NCI-H2029 (cell line): Measurements from ENCODE around the gene ZNF280A.
"Not testable (repeated sequence)": the region's sequence is repeated elsewhere in the genome, so short reads cannot be mapped to it uniquely, and the experiment has no call there.

Experiments
- DNase-seq: peaks from one replicate; lab custom pipeline; 2025; lab: John Stamatoyannopoulos, UW

The ZNF280A gene

DNA sequence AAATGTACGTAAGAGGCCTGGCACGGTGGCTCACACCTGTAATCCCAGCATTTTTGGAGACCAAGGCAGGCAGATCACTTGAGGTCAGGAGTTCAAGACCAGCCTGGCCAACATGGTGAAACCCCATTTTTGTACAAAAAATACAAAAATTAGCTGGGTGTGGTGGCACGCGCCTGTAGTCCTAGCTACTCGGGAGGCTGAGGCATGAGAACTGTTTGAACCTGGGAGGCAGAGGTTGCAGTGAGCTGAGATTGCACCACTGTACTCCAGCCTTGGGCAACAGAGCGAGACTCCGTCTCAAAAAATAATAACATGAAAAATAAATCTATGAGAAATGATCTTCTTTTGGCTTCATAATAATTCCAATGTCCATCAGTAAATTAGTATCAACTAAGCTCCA is 9.2 kb downstream of the ZNF280A start:
- not testable (repeated sequence) for DNase-seq

DNA sequence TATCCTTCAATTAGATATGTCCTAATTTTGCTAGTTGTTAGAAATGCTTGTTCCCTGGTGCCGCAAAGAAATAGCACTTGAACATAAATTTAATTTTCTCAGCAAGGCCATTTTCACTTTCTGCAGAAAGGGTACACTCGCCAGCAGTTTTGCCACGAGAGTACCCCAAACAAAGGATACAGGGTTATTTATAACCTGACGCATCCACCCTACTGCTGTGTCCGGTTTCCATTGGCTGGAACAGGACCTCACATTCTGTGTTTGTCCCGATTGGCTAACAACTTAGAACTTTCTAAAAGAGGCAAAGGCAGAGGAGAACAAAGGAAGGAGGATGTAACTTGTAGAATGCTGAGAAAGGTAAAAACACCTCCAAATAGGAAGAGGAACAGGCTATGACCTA is 10.2 kb downstream of the ZNF280A start:
- not testable (repeated sequence) for DNase-seq

DNA sequence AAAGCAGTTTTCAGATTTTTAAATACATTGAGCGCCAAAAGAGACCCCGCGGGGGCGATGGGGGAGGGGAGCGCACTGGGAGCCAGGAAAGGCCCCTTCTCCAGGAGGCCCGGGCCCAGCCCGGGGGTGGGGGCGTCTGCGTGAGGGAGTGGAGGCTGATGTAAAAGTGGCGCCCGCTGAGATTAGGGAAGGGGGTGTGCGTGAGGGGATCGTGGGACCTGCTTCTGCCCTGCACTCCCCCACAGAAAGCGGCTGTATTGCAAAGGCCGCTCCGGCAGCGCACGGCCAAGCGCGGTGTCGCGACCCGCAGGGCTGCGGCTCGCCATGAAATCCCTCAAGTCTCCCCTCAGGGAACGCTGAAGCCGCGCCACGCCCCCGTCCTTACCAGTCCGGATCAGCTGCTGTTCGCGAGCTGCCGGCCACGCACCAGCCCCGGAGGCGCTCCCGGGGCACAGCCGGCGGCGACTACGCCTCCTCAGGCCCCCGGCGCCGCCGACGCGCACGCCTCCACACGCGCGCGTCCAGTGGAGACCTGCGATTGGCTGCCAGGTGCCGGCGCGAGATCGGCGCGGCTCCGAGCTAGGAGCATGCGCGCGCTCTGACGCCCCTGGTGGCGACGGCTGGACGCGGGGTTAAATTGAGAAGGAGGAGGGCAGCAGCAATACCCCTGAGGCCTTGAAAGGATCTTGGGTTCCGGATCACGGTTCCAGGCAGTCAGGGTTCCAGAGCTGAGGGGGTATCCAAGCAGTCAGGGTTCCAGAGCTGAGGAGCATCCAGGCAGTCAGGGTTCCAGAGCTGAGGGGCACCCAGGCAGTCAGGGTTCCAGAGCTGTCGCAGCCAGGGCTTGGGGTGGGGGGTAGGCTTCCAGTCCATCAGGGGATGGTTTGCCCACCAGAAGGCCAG is 11.5 kb downstream of the ZNF280A start, which contains the start of gene ZNF280B:
ZNF280B (minus strand) TSS at position 469 of the 903 bp plus-strand sequence. CDS start 19,344 bp downstream, outside the sequence.
- peak; percentile 12 for DNase-seq

DNA sequence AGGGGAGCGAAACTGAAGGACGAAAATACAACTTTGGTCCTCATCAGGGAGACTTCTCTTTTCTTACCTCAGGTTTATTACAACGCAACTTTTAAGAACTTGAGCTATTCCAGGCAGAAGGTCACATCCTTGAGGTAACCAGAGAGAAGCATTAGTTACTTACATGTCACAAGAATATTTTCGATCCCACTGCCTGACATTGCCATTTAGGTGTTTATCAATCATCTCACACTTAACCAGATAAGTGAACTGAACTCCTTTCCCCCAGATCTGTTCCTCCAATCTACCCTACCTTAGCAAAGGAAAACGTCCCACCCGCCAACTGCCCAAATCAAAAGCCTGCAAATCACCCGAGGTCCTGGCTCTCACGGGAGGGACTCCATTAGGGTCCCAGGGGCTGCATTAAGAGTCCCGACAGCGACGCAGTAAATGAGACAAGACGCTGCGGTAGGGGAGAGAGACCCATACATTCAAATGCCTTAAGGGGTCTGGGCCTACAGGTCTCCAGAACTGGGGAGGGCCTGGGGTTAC is 12.3 kb downstream of the ZNF280A start:
- DNase-seq, result no peak

DNA sequence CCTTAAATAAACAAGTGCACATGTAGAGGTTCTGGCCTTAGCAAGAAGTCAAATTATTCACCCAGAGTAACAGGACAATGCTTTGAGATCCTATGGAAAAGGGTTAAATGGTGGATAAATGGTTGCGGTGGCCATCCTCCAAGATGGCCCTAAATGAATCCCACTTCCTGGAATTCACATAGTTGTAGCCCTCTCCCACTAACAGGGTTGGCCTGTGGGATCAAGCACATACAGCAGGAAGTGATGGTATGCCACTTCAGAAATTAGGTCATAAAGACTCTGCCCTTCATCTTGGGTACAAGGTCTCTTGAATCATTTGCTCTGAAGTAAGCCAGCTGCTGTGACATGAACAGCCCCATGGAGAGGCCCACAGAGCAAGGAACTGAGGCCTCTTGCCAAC is 13.3 kb downstream of the ZNF280A start:
- DNase-seq, result no peak

DNA sequence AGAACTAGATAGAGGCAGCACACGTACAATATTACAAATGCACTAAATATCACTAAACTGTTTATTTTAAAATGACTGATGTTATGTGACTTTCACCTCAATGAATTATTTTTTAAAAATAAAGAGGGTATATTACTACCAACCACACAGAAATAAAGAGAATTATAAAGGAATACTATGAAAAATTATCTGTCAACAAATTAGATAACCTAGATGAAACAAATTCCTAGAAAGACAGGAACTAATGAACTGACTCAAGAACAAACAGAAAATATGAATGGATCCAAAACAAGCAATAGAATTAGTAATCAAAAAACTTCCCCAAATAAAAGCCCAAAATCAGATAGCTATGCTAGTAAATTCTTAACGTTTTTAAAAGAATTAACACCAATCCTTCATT is 21.8 kb downstream of the ZNF280A start:
- no peak for DNase-seq

DNA sequence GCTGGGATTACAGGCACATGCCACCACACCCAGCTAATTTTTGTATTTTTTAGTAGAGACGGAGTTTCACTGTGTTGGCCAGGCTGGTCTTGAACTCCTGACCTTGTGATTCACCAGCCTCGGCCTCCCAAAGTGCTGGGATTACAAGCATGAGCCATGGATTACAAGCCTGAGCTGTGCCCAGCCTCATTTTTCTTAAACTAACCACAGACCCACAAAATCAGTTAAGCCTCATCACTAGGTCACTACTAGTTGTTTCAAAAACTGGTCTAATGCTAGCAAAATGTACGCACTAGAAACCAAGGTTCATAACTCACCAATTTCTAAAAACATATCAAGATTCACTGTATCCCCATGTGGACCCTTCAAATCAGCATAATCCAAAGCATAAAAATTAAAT is 28.5 kb downstream of the ZNF280A start:
- not testable (repeated sequence) for DNase-seq

DNA sequence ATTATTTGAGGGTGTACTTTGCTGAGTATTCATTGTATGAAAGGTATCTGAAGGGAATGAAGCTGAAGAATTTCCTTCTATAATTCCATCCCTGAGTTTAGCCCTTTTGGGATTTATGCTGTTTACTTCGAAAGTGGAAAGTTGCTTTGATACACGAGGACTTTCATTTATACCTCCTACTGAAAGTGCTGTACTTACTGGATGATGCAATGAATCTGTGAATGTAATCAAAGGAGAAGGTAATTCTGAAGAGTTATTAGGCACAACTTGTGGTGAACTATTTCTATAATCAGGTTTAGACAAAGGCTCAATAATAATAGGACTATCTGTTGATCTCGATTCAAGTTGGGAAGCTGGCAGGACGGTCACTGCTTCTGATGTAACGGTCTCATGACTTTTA is 31.3 kb downstream of the ZNF280A start:
- DNase-seq, result no peak

DNA sequence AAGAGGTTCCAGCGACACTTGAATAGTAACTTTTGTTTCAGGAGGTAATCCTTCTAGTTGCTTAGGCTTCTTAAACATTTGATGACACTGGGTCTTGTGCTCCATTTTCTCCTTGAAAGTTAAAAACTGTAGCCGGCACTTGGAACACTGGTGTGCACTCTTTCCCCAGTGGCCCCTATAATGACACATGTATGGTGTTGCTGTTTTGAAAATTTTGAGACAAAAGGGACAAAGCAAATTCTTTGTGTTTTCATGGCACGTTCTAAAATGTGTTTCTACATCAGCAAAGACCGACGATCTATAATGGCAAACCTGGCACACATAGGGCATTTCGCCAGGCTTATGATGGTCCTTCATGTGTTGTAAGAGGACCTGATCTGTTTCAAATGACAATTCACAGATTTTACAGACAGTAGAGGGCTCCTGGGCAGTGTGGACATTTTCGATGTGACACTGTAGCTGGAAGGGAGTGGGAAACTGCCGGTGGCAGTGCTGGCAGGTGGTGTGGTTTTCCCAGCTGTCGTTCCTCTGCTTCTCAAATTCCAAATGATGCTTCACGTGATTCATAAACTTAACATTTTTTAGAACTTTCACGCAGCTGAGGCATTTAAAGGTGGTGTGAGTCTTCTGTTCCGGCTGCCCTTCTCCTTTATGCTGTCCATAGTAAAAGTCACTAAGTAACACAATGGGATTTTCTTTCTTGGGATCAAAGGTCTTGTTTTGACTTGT is 32.0 kb downstream of the ZNF280A start:
- DNase-seq, result no peak

DNA sequence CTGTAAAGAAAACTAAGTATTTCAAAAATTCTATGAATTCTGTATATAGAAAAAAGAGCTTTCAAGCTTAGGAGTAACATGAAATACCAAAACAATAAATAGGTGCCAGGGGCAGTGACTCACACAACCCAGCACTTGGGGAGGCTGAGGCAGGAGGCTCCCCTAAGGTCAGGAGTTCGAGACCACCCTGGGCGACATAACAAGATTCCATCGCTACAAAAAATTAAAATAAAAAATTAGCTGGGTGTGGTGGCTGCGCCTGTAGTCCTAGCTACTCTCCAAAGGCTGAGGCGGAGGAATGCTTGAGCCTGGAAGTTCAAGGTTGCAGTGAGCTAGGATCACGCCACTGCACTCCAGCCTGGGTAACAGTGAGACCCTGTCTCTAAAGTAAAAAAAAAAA is 33.0 kb downstream of the ZNF280A start:
- no peak for DNase-seq

DNA sequence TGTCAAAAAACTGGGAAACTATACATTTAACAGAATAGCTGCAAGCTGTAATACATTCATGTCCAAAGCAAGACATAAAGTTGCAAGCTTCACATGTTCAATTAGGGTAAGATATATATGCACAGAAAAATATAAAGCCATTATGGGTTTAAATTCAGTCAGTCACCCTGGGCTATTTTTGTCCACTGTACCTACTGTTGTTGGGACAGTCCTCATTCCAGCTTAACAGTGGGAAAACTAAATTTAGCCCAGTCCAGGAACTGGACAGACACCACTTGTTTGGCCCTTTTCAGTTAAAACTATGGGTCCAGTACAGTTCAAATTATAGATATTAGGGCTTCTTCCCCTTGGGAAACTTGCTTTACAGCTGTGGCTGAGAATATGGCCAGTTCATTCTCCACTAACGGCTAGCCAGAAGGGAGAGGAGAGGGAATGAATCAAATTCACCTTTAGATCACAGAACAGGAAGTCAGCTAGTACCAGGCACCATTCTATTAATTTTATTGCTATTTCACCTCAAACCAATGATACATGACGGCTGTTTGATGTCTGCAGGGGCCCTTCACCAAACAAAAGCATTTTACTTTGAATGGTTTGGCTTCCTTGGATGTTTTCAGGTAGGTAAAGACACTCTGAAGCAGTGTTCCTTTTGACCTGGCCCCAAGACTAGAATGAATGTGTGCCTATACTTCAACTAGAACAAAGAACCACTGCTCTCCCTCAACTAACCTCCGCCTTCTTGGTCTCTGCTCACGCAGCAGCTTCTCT is 33.8 kb downstream of the ZNF280A start:
- no peak for DNase-seq

DNA sequence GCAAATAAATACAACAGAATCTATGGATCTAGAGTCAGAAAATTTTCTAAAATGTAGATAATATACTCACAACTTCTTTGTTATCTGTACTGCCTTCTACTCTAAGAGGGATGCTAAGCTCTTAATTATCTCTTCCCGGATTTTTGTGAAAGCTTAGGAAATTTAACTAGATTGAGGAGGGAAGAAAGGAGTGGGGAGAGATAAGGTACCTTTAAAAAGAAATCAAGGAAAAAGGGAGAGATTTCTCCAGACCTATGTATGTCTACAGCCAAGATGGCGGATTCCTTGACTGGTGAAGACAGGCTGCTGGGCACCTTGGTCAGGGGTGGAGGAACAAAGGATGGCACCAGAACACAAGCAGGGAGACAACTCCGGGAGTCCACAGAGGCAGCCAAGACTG is 34.5 kb downstream of the ZNF280A start:
- no peak for DNase-seq

DNA sequence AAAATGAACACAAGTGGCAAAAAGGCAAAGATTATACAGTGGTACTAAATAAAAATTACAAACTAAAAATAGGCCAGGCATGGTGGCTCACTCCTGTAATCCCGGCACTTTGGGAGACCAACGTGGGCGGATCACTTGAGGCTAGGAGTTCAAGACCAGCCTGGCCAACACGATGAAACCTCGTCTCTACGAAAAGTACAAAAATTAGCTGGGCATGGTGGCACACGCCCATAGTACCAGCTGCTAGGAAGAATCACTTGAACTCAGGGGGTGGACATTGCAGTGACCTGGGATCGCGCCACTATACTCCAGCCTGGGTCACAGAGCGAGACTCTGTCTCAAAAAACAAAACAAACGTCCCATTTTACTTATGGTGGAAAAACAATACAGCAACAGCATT is 36.0 kb downstream of the ZNF280A start:
- no peak for DNase-seq

DNA sequence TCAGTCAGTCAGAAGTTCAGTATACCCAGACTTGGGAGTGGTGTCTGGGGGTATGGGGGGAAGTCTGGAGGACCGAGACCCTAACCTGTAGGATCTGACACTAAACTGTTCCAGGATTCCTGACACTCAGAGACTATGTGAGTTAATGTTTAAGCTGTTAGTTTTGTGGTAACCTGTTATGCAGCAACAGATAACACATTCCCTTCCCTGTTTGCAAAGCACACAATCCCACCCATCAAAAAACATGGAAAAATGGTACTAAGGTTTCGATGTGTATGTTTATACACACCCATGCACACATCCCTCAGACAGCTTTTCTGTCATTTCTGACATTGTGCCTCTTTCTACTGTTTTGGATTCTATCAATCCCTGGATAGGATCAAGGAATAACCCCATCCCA is 39.1 kb downstream of the ZNF280A start:
- no peak for DNase-seq

DNA sequence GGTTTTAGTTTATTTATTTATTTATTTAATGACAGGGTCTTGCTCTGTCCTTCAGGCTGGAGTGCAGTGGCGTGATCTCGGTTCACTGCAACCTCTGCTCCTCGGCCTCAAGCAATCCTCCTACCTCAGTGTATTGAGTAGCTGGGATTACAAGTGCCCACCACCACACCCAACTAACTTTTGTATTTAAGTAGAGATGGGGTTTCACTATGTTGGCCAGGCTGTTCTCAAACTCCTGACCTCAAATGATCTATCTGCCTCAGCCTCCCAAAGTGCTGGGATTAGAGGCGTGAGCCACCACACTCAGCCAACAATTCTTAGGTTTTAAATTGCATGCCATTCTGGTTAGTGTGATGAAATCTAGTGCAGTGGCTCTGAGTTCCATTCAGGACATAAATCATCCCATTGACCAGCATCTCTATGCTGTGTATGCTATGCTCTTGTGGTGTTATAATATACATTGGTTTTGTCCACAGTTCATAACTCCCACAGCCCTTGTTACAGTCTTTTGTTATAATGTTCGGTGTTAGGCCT is 40.0 kb downstream of the ZNF280A start:
- DNase-seq, result no peak

DNA sequence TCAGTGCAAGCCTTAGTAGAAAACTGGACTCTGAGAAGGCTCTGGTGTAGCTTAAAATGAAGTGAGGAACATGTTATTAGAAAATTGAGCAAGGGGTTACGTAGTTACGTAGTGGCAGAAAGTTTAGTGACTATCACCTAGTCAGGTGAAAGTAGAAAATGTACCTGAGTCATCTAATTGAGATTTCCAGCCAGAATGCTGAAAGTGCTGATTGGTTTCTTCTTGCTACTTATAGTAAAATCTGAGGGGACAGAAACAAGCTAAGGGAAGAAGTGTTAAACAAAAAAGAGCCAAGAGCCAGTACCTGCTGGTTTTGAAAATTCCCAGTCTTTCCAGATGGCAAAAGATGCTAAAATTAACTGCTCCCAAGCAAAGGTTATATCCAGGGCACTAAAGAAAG is 41.0 kb downstream of the ZNF280A start:
- DNase-seq, result no peak

DNA sequence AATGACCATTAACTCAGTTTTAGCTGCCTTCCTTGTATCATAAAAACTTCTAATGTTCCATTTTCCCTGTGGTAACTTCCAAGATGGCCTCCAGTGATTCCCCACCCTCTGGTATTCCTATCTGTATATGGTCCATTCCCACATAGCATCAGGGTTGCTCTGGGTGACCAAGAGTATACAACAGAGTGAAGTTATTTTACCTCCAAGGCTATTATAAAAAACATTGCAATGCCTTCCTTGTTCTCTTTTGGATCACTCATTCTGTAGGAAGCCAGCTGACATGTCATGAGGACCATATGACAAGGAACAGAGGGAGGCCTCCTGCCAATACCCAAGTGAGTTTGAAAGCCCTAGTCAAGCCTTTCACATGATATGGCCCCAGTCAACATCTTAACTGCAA is 41.6 kb downstream of the ZNF280A start:
- no peak for DNase-seq

DNA sequence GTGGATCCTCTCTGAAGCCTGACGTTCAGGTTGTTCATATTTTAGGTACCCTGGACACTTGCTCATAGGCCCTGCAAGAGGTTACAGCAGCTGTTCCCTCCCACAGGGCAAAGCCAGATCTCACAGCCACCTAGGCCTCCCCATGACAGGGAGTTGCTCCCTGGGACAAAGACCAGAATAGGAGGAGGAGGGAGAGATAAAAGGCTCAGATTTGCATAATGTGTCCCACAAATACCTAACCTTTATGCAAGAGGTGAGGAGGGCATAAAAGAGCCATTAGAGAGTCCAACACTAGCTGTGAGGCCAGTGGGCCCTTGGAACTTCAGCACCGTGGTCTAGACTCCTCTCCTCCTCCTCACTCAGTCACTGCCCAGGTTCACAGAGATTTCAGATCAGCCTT is 45.3 kb downstream of the ZNF280A start:
- DNase-seq, result no peak

DNA sequence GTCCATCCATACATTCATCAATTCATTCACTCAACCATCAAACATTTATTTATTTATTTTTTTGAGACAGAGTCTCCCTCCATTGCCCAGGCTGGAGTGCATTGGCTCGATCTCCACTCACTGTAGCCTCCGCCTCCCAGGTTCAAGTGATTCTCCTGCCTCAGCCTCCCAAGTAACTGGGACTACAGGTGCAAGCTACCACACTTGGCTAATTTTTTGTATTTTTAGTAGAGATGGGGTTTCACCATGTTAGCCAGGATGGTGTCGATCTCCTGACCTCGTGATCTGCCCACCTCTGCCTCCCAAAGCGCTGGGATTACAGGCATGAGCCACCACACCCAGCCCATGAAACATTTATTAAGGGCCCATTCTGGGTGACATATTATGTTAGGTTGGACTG is 49.0 kb downstream of the ZNF280A start:
- DNase-seq, result not testable (repeated sequence)

DNA sequence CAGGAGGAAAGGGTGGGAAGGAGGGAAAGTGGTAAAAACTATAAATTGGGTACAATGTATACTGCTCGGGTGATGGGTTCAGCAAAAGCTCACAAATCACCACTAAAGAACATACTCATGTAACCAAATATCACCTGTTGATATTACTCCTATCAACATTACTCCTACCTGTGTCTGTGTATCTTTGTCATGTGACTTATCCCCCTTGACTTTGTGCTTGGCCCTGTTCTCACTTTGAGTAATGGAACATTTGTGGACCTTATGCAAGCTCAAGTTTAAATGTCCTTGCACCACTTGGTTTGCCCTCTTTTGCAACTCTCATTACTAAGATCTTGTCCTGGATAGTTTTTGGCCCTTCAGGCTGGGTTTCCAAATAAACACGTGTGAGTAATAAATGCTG is 50.5 kb downstream of the ZNF280A start:
- no peak for DNase-seq

DNA sequence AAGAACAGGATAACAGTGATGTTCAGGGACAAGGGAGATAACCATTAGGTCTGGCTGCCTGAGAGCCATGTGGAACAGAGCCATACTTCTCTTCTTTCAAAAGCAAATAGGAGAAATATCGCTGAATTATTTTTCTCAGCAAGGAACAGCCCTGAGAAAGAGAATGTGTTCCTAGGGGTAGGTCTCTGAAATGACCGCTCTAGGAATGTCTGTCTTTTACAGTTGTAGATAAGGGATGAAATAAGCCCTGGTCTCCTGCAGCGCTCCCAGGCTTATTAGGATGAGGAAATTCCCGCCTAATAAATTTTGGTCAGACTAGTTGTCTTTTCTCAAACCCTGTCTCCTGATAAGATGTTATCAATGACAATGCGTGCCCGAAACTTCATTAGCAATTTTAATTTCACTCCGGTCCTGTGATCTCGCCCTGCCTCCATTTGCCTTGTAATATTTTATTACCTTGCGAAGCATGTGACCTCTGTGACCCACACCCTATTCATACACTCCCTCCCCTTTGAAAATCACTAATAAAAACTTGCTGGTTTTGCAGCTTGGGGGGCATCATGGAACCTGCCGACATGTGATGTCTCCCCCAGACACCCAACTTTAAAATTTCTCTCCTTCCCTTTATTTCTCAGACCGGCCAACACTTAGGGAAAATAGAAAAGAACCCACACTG is 51.1 kb downstream of the ZNF280A start:
- not testable (repeated sequence) for DNase-seq
